ENCODE data around the gene WNT5B.

The WNT5B gene

DNA sequence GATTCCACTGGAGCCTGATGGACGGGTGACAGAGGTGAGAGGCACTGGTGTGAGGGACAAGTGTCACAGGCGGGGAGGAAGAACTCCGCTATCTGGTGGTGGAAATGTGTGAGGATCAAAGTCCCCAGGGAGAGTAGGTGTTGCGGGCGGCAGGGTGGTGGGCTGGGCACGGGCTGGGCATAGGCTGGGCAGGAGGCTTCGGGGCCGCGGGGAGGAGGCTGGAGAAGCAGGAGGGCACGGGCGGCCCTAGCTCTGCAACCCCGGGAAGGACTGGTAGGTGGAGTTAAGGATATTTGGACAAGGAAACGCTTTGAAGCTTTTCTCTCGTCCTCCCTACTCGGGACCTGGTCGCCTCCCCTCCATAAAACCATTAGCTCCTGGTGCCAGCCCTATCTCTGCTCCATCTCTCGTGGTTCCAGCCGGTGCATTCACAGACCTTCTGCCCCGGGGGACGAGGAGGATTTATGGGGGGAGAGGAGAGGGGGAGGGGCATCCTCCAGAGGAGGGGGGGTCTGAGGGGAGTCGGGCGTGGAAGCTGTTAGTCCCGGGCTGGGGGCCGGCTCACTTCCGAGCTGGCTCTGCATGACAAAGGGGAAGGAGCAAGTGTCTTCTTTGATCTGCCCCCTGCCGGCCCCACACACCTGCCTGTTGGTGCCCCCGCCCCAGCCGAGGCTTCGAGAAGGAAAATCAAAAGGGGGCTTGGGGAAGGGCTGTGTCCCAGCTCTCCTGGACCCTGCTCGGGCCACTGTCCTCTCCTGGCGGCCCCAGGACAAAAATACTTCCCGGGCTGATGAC, 504 bp downstream of the WNT5B start (continued):
- TF ChIP-seq, protein P1, sequence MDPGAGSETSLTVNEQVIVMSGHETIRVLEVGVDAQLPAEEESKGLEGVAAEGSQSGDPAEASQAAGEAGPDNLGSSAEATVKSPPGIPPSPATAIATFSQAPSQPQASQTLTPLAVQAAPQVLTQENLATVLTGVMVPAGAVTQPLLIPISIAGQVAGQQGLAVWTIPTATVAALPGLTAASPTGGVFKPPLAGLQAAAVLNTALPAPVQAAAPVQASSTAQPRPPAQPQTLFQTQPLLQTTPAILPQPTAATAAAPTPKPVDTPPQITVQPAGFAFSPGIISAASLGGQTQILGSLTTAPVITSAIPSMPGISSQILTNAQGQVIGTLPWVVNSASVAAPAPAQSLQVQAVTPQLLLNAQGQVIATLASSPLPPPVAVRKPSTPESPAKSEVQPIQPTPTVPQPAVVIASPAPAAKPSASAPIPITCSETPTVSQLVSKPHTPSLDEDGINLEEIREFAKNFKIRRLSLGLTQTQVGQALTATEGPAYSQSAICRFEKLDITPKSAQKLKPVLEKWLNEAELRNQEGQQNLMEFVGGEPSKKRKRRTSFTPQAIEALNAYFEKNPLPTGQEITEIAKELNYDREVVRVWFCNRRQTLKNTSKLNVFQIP (CRISPR knock-in tag; IDR thresholded peaks at IDR 0.05; ENCODE audit: borderline replicate concordance, low read depth): no peak
- TF ChIP-seq RARB (CRISPR knock-in tag; IDR thresholded peaks at IDR 0.05) (no peak), TOX (CRISPR knock-in tag; IDR thresholded peaks at IDR 0.05; ENCODE audit: borderline replicate concordance) (no peak), BACH2 (CRISPR knock-in tag; IDR thresholded peaks at IDR 0.05; ENCODE audit: borderline replicate concordance) (no peak)

DNA sequence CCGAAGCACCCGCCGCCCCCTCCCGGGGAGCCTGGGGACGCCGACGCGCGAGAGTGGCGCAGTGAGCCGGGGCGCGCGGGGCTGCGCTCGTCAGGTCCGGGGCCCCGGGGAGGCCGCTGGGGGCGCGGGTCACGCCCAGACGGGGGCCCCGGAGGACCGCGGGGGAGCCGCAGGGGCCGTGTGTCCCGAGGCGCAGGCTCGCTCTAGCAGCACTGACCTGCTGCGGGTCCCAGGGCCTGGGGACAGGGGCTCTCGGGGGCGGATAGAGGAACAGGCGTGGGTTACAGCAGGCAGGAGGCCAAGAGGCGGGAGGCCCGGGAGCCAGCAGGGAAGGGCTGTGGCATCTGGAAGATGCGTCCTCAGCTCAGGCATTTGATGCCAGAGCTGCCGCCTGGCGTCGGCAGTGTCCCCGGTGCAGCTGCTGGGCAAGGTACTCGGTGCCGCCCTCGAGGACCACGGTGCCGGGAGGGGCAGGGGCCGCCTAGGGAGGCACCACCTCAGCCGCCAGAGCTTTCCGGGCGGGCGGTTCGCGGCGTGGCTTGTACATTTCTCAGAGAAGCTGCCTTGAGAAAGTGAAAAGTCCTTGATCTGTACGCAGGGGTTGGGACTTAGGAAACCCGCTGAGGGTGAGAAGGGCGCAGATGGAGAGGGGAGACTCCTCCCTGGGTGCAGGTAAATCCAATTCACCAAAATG, 1.2 kb downstream of the WNT5B start:
- peak; percentile 48 for ATAC-seq
- TF ChIP-seq ISL1 (CRISPR knock-in tag; IDR thresholded peaks at IDR 0.05): no peak
- no peak for TF ChIP-seq RARB (CRISPR knock-in tag; IDR thresholded peaks at IDR 0.05)
- TF ChIP-seq, protein P2, sequence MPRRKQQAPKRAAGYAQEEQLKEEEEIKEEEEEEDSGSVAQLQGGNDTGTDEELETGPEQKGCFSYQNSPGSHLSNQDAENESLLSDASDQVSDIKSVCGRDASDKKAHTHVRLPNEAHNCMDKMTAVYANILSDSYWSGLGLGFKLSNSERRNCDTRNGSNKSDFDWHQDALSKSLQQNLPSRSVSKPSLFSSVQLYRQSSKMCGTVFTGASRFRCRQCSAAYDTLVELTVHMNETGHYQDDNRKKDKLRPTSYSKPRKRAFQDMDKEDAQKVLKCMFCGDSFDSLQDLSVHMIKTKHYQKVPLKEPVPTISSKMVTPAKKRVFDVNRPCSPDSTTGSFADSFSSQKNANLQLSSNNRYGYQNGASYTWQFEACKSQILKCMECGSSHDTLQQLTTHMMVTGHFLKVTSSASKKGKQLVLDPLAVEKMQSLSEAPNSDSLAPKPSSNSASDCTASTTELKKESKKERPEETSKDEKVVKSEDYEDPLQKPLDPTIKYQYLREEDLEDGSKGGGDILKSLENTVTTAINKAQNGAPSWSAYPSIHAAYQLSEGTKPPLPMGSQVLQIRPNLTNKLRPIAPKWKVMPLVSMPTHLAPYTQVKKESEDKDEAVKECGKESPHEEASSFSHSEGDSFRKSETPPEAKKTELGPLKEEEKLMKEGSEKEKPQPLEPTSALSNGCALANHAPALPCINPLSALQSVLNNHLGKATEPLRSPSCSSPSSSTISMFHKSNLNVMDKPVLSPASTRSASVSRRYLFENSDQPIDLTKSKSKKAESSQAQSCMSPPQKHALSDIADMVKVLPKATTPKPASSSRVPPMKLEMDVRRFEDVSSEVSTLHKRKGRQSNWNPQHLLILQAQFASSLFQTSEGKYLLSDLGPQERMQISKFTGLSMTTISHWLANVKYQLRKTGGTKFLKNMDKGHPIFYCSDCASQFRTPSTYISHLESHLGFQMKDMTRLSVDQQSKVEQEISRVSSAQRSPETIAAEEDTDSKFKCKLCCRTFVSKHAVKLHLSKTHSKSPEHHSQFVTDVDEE (CRISPR knock-in tag; IDR thresholded peaks at IDR 0.05): no peak
- no peak for TF ChIP-seq TOX (CRISPR knock-in tag; IDR thresholded peaks at IDR 0.05; ENCODE audit: borderline replicate concordance)
- no peak for TF ChIP-seq ZNF565 (CRISPR knock-in tag; conservative IDR thresholded peaks at IDR 0.05; ENCODE audit: low read depth)
- TF ChIP-seq, protein P3, sequence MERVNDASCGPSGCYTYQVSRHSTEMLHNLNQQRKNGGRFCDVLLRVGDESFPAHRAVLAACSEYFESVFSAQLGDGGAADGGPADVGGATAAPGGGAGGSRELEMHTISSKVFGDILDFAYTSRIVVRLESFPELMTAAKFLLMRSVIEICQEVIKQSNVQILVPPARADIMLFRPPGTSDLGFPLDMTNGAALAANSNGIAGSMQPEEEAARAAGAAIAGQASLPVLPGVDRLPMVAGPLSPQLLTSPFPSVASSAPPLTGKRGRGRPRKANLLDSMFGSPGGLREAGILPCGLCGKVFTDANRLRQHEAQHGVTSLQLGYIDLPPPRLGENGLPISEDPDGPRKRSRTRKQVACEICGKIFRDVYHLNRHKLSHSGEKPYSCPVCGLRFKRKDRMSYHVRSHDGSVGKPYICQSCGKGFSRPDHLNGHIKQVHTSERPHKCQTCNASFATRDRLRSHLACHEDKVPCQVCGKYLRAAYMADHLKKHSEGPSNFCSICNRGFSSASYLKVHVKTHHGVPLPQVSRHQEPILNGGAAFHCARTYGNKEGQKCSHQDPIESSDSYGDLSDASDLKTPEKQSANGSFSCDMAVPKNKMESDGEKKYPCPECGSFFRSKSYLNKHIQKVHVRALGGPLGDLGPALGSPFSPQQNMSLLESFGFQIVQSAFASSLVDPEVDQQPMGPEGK (CRISPR knock-in tag; IDR thresholded peaks at IDR 0.05; ENCODE audit: borderline replicate concordance): no peak
- no peak for TF ChIP-seq CSDC2 (CRISPR knock-in tag; IDR thresholded peaks at IDR 0.05)
- no peak for TF ChIP-seq ZNF70 (CRISPR knock-in tag; IDR thresholded peaks at IDR 0.05)
- TF ChIP-seq ZC3H10 (CRISPR knock-in tag; IDR thresholded peaks at IDR 0.05): no peak

DNA sequence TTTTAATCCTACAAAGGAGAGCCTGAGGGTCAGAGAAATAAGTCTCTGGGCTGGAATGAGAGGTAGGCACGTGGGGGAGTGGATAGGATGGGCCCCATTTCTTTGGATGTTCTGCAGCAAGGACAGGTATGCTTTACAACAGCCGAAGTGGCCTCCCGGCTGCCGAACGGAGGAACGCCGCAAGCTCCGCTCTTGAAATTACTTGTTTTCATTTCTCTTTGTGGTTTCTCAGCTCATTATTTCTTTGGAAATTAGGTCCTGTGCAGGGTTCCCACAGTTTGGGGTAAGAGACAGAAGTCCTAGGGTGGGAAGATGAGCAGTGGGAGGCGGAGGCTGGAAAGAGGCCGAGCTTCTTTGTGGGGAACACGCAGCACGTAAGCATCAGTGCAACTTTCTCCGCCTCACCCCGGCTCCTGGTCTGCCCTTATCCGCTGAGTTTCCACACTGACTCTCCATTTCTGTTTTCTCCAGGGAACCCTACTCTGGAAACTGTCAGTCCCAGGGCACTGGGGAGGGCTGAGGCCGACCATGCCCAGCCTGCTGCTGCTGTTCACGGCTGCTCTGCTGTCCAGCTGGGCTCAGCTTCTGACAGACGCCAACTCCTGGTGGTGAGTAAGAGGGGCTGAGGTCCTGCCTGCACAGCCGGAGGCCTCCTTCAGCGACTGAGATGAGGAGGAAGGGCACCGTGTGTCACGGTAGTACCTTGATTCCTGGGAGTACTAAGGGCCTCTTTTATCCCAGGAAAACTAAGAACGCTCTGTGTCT, 2.0 kb downstream of the WNT5B start:
- TF ChIP-seq, protein P4, sequence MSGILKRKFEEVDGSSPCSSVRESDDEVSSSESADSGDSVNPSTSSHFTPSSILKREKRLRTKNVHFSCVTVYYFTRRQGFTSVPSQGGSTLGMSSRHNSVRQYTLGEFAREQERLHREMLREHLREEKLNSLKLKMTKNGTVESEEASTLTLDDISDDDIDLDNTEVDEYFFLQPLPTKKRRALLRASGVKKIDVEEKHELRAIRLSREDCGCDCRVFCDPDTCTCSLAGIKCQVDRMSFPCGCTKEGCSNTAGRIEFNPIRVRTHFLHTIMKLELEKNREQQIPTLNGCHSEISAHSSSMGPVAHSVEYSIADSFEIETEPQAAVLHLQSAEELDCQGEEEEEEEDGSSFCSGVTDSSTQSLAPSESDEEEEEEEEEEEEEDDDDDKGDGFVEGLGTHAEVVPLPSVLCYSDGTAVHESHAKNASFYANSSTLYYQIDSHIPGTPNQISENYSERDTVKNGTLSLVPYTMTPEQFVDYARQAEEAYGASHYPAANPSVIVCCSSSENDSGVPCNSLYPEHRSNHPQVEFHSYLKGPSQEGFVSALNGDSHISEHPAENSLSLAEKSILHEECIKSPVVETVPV (CRISPR knock-in tag; IDR thresholded peaks at IDR 0.05): no peak
- TF ChIP-seq RARB (CRISPR knock-in tag; IDR thresholded peaks at IDR 0.05) (no peak), ZNF8 (CRISPR knock-in tag; IDR thresholded peaks at IDR 0.05) (no peak), ZNF565 (CRISPR knock-in tag; conservative IDR thresholded peaks at IDR 0.05; ENCODE audit: low read depth) (no peak), ESRRG (CRISPR knock-in tag; IDR thresholded peaks at IDR 0.05) (no peak), TCF4 (CRISPR knock-in tag; IDR thresholded peaks at IDR 0.05; ENCODE audit: borderline replicate concordance) (no peak)
- no peak for ATAC-seq

DNA sequence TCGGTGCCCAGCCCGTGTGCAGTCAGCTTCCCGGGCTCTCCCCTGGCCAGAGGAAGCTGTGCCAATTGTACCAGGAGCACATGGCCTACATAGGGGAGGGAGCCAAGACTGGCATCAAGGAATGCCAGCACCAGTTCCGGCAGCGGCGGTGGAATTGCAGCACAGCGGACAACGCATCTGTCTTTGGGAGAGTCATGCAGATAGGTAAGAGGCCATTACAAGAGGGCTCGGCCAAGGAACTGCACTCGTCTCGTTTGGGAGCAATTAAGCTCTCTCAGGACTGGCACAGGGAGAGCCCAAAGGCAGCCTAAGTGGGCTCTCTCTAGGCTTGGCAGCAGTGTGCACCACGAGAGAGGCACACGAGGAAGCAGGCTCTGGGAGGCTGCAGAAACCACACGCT, 3.7 kb downstream of the WNT5B start:
- TF ChIP-seq TOX (CRISPR knock-in tag; IDR thresholded peaks at IDR 0.05; ENCODE audit: borderline replicate concordance) (no peak), ZFP30 (CRISPR knock-in tag; IDR thresholded peaks at IDR 0.05) (no peak), ZNF70 (CRISPR knock-in tag; IDR thresholded peaks at IDR 0.05) (no peak), ZC3H10 (CRISPR knock-in tag; IDR thresholded peaks at IDR 0.05) (no peak), BACH2 (CRISPR knock-in tag; IDR thresholded peaks at IDR 0.05; ENCODE audit: borderline replicate concordance) (no peak), CSDC2 (CRISPR knock-in tag; IDR thresholded peaks at IDR 0.05) (no peak), OSR1 (CRISPR knock-in tag; IDR thresholded peaks at IDR 0.05) (no peak), ZNF8 (CRISPR knock-in tag; IDR thresholded peaks at IDR 0.05) (no peak), ESRRG (CRISPR knock-in tag; IDR thresholded peaks at IDR 0.05) (no peak)
- TF ChIP-seq, protein P1 (CRISPR knock-in tag; IDR thresholded peaks at IDR 0.05; ENCODE audit: borderline replicate concordance, low read depth): no peak
- ATAC-seq: no peak

Measured in SK-N-SH treated with all-trans-retinoic acid at 6 μM for 48 hours (cell line).